ENCODE data around the gene PTPRD. TPM values are rescaled to one million over a fixed set of nuclear protein-coding genes. Genes with fewer than 3 reads are reported as not detected.

PTPRD gene
- total RNA-seq, 1 donor from 2014 or later = 5.7 TPM

DNA sequence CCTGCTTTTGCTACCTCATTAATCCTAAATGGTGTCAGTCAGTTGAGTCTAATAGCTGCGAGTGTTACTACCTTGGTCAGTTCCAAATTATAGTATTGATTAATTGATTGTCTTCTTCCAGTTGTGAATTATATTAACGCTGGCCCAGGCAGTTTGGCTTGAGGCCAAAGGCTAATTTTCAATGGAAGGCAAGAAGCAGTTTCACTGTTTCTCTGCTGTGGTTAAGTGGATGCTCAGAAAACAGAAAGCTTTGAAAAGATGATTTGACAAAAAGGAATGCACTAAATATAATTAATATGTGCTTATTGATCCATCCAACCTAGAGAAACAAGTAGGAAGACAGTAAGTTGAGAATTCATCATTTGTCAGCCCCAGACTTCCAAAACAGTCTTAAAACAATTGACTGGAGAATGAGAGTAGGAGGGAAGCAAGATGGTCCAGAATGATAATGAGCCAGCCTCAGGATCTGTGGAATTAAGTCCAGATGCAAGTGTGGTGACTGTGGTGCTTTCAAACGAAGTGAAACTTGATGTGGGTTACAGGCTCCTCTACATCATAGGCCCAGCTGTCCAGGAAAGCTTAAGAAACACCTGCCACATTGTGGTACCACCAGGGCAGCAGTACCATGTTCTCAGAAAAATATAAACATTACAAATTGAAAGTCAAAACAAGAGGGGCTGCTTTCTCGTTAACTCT lies 1442.2 kb downstream of the PTPRD start:
- TF ChIP-seq, protein P1, sequence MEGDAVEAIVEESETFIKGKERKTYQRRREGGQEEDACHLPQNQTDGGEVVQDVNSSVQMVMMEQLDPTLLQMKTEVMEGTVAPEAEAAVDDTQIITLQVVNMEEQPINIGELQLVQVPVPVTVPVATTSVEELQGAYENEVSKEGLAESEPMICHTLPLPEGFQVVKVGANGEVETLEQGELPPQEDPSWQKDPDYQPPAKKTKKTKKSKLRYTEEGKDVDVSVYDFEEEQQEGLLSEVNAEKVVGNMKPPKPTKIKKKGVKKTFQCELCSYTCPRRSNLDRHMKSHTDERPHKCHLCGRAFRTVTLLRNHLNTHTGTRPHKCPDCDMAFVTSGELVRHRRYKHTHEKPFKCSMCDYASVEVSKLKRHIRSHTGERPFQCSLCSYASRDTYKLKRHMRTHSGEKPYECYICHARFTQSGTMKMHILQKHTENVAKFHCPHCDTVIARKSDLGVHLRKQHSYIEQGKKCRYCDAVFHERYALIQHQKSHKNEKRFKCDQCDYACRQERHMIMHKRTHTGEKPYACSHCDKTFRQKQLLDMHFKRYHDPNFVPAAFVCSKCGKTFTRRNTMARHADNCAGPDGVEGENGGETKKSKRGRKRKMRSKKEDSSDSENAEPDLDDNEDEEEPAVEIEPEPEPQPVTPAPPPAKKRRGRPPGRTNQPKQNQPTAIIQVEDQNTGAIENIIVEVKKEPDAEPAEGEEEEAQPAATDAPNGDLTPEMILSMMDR (IDR thresholded peaks at IDR 0.05) = no peak
- no peak for DNase-seq (ENCODE audit: low spot score)
- no peaks in the 10 kb centered on the region for H3K9me3 Mint-ChIP-seq (ENCODE audit: low read depth)
- no peak overlapping the region for H3K4me3 Mint-ChIP-seq (ENCODE audit: unreplicated experiment)
- no peaks in the 10 kb centered on the region for H3K4me1 Mint-ChIP-seq (ENCODE audit: low read depth)
- no peaks in the 10 kb centered on the region for H3K27me3 Mint-ChIP-seq (ENCODE audit: low read depth)
- H3K27ac Mint-ChIP-seq (ENCODE audit: unreplicated experiment) = no peak overlapping the region
- H3K36me3 Mint-ChIP-seq (ENCODE audit: low read depth) = no peaks in the 10 kb centered on the region

DNA sequence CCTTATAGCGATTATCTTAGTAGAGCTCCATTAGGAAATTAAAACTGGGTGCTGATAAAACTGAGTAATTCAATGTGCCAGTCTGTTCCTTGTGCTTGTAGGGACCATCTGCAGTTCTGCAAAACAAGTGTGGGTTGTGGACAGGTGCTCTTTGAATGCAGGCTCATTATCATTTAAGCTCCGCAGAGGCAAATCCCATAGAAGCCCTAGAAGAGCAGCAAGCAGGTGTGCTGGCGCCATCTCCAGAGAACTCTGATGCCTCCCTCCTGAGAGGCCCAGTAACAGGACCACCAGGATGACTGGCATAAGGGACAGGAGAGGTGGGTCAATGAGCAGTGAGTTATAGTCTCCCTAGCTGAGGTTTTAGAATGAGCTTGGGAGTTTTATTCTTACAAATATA lies 1470.8 kb downstream of the PTPRD start:
- DNase-seq (ENCODE audit: low spot score) = no peak
- Mint-ChIP-seq H3K9me3 (ENCODE audit: low read depth) (no peaks in the 10 kb centered on the region), H3K4me1 (ENCODE audit: low read depth) (no peaks in the 10 kb centered on the region)

DNA sequence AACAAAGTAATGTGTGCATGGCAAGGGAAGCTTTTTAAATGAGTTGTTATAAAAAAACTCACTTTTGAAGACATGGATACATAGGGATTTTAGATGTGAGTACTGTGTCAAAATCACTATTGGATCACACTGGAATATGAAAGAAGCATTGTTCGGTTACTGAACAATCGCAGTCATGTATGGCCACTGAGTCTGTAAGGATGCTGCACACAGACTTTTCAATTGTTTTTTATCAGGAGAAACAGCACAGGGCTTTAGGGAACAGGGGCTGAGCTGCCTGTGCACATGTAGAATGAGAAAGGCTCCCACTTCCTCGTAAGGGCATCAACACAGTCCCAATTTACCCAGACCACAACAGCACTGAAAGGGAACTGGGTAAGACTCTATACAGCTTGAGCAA lies 1479.3 kb downstream of the PTPRD start:
- DNase-seq (ENCODE audit: low spot score) = no peak
- no peak overlapping the region for H3K4me3 Mint-ChIP-seq (ENCODE audit: unreplicated experiment)
- H3K9me3 Mint-ChIP-seq (ENCODE audit: low read depth) = no peaks in the 10 kb centered on the region
- no peak overlapping the region for H3K27ac Mint-ChIP-seq (ENCODE audit: unreplicated experiment)
- no peaks in the 10 kb centered on the region for H3K36me3 Mint-ChIP-seq (ENCODE audit: low read depth)
- peaks cover 4% of the 10 kb centered on the region for H3K27me3 Mint-ChIP-seq (ENCODE audit: low read depth)
- TF ChIP-seq, protein P1 (IDR thresholded peaks at IDR 0.05) = no peak
- no peaks in the 10 kb centered on the region for H3K4me1 Mint-ChIP-seq (ENCODE audit: low read depth)

More for the DNA sequence above, 1470.8 kb downstream of the PTPRD start:
- no peak overlapping the region for H3K27ac Mint-ChIP-seq (ENCODE audit: unreplicated experiment)
- peaks cover 2% of the 10 kb centered on the region for H3K27me3 Mint-ChIP-seq (ENCODE audit: low read depth)
- no peaks in the 10 kb centered on the region for H3K36me3 Mint-ChIP-seq (ENCODE audit: low read depth)
- H3K4me3 Mint-ChIP-seq (ENCODE audit: unreplicated experiment) = no peak overlapping the region
- TF ChIP-seq, protein P1 (IDR thresholded peaks at IDR 0.05) = no peak

DNA sequence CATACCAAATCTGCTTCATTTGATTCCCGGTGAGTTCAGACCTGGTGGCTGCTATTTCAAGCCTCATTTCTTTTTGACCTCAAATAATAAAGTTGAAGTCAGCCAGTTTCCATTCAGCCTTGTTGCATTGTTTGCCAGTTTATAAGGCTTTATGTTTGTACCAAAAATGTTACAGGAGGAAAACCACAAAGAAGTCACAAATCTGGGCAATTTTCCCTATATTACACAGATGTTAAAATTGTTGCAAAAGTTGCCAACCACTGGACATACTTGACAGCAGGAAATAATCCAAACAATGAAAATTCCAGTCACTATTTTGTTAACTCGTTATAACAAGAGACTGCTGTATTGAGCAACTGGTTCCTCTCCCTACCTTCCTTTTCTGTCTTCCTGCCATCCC lies 1488.2 kb downstream of the PTPRD start:
- peaks cover 4% of the 10 kb centered on the region for H3K27me3 Mint-ChIP-seq (ENCODE audit: low read depth)
- H3K9me3 Mint-ChIP-seq (ENCODE audit: low read depth) = no peaks in the 10 kb centered on the region
- TF ChIP-seq, protein P1 (IDR thresholded peaks at IDR 0.05) = no peak
- H3K27ac Mint-ChIP-seq (ENCODE audit: unreplicated experiment) = no peak overlapping the region
- no peak overlapping the region for H3K4me3 Mint-ChIP-seq (ENCODE audit: unreplicated experiment)
- H3K36me3 Mint-ChIP-seq (ENCODE audit: low read depth) = no peaks in the 10 kb centered on the region
- DNase-seq (ENCODE audit: low spot score) = no peak
- H3K4me1 Mint-ChIP-seq (ENCODE audit: low read depth) = no peaks in the 10 kb centered on the region

DNA sequence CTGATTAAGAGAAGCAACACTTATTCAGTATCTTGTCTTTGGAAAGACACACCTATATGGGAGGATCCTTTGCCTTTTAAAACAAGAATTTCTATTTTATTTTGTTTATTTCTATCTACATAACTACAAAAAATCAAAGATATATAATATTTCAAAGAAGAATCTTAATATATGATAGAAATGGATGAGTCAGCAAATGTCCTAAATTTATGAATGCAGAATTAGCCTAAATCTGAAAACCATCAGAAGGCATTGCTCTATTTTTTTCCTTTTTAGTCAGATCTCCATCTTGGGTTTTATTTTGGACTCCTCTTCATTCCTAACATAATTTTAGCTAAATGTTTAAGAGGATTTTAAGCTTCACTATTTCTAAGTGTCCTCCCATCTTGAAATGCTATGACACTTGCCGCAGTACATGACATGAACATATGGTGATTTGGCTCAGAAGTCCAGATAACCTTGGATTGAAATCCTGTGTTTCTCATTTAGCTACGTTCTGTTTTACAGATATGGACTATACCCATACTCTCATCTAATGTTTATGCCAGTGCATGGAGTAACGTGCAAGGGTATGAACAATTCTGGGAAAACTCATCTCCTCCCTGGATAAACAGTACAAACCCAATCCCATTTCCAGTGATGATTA lies 1490.4 kb downstream of the PTPRD start:
- H3K27me3 Mint-ChIP-seq (ENCODE audit: low read depth) = peaks cover 4% of the 10 kb centered on the region
- H3K4me3 Mint-ChIP-seq (ENCODE audit: unreplicated experiment) = no peak overlapping the region
- H3K27ac Mint-ChIP-seq (ENCODE audit: unreplicated experiment) = no peak overlapping the region
- DNase-seq (ENCODE audit: low spot score) = no peak
- H3K9me3 Mint-ChIP-seq (ENCODE audit: low read depth) = no peaks in the 10 kb centered on the region
- H3K36me3 Mint-ChIP-seq (ENCODE audit: low read depth) = no peaks in the 10 kb centered on the region
- TF ChIP-seq, protein P1 (IDR thresholded peaks at IDR 0.05) = no peak
- no peaks in the 10 kb centered on the region for H3K4me1 Mint-ChIP-seq (ENCODE audit: low read depth)

Measured in chondrocyte (in vitro differentiated cells).